Testis (tissue), 3 donors: ENCODE measurements around the gene RBPMS2. TPM values are rescaled to one million over a fixed set of nuclear protein-coding genes. Genes with fewer than 3 reads are reported as not detected.

ENCODE experiments used
- DNase-seq: peaks from one replicate; pipeline ENCODE4 v3.0.0-alpha.2; 2019
- H3K27ac ChIP-seq, 2 donors: fragments of 200-600 bp; sonication (generic); one replicate each; pipeline ENCODE4 v1.5.1; 2019
- H3K27me3 ChIP-seq: fragments of 200-600 bp; sonication (generic); one replicate; pipeline ENCODE4 v1.5.1; 2019
- H3K36me3 ChIP-seq: fragments of 200-600 bp; sonication (generic); one replicate; pipeline ENCODE4 v1.5.1; 2017; ENCODE audit warnings: low read depth; ENCODE audit errors: missing control alignments
- H3K4me1 ChIP-seq: fragments of 200-600 bp; sonication (generic); one replicate; pipeline ENCODE4 v1.5.1; 2019
- H3K4me3 ChIP-seq, 2 donors: fragments of 200-600 bp; sonication (generic); one replicate each; pipeline ENCODE4 v1.5.1; 2017 to 2019
- H3K9me3 ChIP-seq: fragments of 200-600 bp; sonication (generic); one replicate; pipeline ENCODE4 v1.5.1; 2017
- CTCF ChIP-seq, 3 experiments: fragments of 450-650 bp in 2 of 3; fragments of 200-600 bp in 1 of 3; sonication (generic) in 1 of 3; IDR thresholded peaks; one replicate each; pipeline ENCODE4 v1.5.1; 2016 to 2019; ENCODE audit warnings: antibody characterized with exemption in 3 of 3, mild to moderate bottlenecking in 2 of 3, moderate library complexity in 1 of 3
- POLR2A ChIP-seq: fragments of 450-650 bp; IDR thresholded peaks from one replicate; pipeline ENCODE4 v1.6.1; 2017; ENCODE audit warnings: antibody characterized with exemption, mild to moderate bottlenecking, moderate library complexity
- WGBS, 2 donors: methylation state at CpG; one replicate each; pipeline ENCODE4 v1.1.5; 2018; 5-methylcytosine and 5-hydroxymethylcytosine counted together
- intact Hi-C: fragments of 100-400 bp; cut with DNase I; formaldehyde crosslinking; loops from one replicate; pipeline ENCODE4 v1.15.1; 2023; ENCODE audit warnings: low total_unique reads
- polyA plus RNA-seq: library from polyadenylated mRNA; stranded (reverse); fragments of 350-450 nt; fragmentation: Illumina TruSeq; extraction: RNeasy Lipid Tissue Mini Kit (QIAGEN cat#74804); gene quantifications from one replicate; pipeline ENCODE4 v1.2.3, GENCODE V29; 2014; ENCODE audit warnings: low read depth, low replicate concordance; ENCODE audit not compliant: insufficient read depth
- total RNA-seq, 2 donors: library from RNA; depleted of rRNA; stranded (reverse); fragments of >200 nt; gene quantifications; one replicate each; pipeline ENCODE4 v1.2.3, GENCODE V29; 2016

The RBPMS2 gene
- total and polyA plus RNA-seq, 3 donors from 2014 or later, result 5.0 to 9.7 (median 5.8) TPM

GRCh38 chr15:64731805-64732151, 43.6 kb downstream of the RBPMS2 start:
- H3K4me1 ChIP-seq, result peaks cover 2% of the 10 kb centered on the region
- intact Hi-C loops, result loop anchor here (10.0 kb wide), 1 partner anchor 173 kb away; no protein-coding TSS in a partner anchor
- no peak for TF ChIP-seq POLR2A
- TF ChIP-seq CTCF (IDR thresholded peaks at IDR 0.05), result no peak
- no peaks in the 10 kb centered on the region for H3K9me3 ChIP-seq
- no peaks in the 10 kb centered on the region for H3K36me3 ChIP-seq
- 19 to 42% methylated on average over 9 of the region's 9 CpGs for WGBS, 2 donors
- H3K27me3 ChIP-seq, result no peaks in the 10 kb centered on the region
- H3K27ac ChIP-seq, result no peak overlapping the region
- DNase-seq, result no peak
- H3K4me3 ChIP-seq, result no peak overlapping the region

- DNase-seq, result peak; percentile 92
- Histone ChIP-seq H3K4me1 (peaks cover 2% of the 10 kb centered on the region), H3K27ac (no peak overlapping the region), H3K36me3 (no peaks in the 10 kb centered on the region), H3K27me3 (no peaks in the 10 kb centered on the region), H3K4me3 (no peak overlapping the region), H3K9me3 (no peaks in the 10 kb centered on the region)
- TF ChIP-seq POLR2A (no peak), CTCF (IDR thresholded peaks at IDR 0.05) (peak; percentile 83 to 92 (median 84))
- intact Hi-C loops, result loop anchor here (10.0 kb wide), 1 partner anchor 174 kb away; no protein-coding TSS in a partner anchor
- 37 to 48% methylated on average over 16 of the region's 16 CpGs for whole genome bisulfite sequencing, 2 donors
Observed at GRCh38 chr15:64731012-64731804, 44.2 kb downstream of the RBPMS2 start.

- Histone ChIP-seq H3K9me3 (no peaks in the 10 kb centered on the region), H3K27me3 (no peaks in the 10 kb centered on the region), H3K36me3 (no peaks in the 10 kb centered on the region), H3K4me3 (no peak overlapping the region), H3K4me1 (peaks cover 2% of the 10 kb centered on the region), H3K27ac (no peak overlapping the region)
- intact Hi-C loops, result loop anchor here (10.0 kb wide), 1 partner anchor 175 kb away; no protein-coding TSS in a partner anchor
- 86 to 94% methylated on average over 5 of the region's 5 CpGs for WGBS, 2 donors
- no peak for DNase-seq
- TF ChIP-seq POLR2A (no peak), CTCF (IDR thresholded peaks at IDR 0.05) (no peak)
Observed at GRCh38 chr15:64730151-64730550, 45.2 kb downstream of the RBPMS2 start.

GRCh38 chr15:64720188-64720587, 55.2 kb downstream of the RBPMS2 start:
- H3K27ac ChIP-seq, result no peak overlapping the region

More at GRCh38 chr15:64720188-64720587, 55.2 kb downstream of the RBPMS2 start:
- no peak for TF ChIP-seq POLR2A
- no peak for TF ChIP-seq CTCF (IDR thresholded peaks at IDR 0.05)
- DNase-seq, result peak; percentile 78
- peaks cover 13% of the 10 kb centered on the region for H3K4me1 ChIP-seq
- H3K9me3 ChIP-seq, result no peaks in the 10 kb centered on the region
- no peaks in the 10 kb centered on the region for H3K36me3 ChIP-seq
- no peaks in the 10 kb centered on the region for H3K27me3 ChIP-seq
- intact Hi-C loops, result no loop called here
- no peak overlapping the region for H3K4me3 ChIP-seq
- 55 to 59% methylated on average over 3 of the region's 3 CpGs for WGBS, 2 donors
